NCI-H2227 (cell line): ENCODE data around the gene KHDRBS1.
"Not testable (repeated sequence)": the region's sequence is repeated elsewhere in the genome, so short reads cannot be mapped to it uniquely, and the experiment has no call there.

Experiments used
- DNase-seq: peaks from one replicate; lab custom pipeline; 2025; ENCODE audit not compliant: unreplicated experiment; lab: John Stamatoyannopoulos, UW

Gene KHDRBS1

DNA sequence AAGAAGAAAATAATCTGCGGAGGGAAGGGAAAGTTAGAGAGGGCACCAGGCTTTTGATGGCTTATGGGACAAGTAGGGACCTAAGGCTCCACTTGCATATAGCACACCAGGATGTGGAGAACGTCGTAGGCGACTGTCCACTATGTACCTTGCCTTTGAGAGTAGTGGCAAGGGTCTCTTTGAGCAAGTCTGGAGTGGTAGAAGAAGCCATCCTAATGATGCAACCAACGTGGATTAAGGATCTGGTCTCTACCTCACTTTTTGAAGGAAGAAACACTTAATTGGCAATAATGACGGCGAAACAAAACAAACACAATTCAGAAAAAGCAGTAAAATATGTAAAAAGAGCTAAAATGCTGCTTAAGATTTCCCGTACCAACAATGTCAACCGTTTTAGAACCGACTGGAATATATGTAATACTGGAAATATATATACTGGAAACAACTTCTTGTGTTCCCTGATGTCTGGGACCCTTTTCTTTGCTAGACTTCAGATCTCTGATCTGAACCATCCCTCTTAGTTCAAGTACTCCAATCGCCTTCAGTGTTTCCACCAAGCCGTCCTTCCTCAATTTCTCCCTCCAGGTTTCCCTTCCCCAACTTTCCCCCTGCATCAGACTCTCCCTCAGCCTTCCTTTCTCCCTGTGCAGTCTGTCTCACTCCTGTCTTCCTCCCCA is 821 bp upstream of the KHDRBS1 start:
- DNase-seq = no peak

DNA sequence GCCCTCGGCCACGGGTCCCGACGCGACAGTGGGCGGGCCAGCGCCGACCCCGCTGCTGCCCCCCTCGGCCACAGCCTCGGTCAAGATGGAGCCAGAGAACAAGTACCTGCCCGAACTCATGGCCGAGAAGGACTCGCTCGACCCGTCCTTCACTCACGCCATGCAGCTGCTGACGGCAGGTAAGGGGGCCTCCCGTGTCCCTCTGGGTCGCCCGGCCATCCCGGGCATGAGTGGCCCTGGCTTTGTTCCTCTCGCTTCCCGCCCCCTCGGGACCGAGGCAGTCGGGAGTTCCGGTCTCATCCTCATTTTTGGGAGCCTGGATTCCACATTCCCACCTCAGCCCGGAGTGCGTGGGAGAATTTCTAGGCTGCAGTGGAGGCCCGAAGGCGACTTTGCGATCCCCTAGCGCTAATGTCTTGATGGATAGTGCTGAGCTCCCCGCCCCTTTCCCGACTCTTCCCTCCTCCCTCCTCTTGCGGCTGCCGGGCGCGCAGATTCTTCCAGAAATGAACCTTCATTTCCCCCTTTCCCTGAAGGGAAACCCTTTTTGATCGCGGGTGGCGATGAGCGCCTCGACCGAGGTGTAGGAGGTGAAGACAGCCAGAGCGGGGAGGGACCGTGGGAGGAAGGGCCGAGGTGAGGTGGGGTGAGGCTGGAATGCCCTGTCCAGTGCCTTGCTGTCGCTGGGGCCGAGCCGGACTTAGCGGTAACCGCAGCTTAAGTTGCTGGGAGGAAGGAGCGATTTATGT is 705 bp downstream of the KHDRBS1 start:
- DNase-seq = peak; percentile 53

GRCh38 chr1:32014948-32015273 is 1.2 kb downstream of the KHDRBS1 start:
- DNase-seq = no peak

GRCh38 chr1:32020339-32020738 is 6.7 kb downstream of the KHDRBS1 start:
- no peak for DNase-seq

DNA sequence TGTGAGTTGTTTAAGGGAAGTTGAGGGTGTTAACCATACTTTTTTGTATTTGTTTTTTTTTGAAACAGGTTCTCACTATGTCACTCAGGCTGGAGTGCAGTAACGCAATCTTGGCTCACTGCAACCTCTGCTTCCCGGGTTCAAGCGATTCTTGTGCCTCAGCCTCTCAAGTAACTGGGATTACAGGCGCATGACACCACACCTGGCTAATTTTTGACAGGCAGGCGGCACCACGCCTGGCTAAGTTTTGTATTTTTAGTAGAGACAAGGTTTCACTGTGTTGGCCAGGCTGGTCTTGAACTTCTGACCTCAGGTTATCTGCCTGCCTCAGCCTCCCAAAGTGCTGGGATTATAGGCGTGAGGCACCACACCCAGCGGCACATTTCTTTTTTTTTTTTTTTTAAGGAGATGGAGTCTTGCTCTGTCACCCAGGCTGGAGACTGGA is 7.9 kb downstream of the KHDRBS1 start:
- DNase-seq = not testable (repeated sequence)

DNA sequence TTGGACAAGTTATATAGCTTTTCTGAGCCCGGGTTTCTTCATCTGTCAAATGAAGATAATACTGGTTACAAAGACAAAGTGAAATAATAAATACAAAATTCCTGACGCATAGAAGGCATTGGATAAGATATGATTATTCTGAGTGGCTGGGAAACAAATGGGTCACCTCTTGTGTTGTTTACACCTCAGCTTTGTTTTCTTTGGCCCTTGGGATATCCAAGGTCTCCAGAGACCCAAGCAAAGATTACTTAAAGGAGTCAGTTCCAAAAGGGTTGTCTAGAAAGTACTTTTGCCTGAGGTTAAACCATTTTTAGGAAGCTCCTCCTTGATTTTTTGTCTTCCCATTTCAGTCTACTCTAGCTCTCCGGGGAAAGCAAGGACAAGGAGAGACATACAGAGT is 9.7 kb downstream of the KHDRBS1 start:
- DNase-seq = no peak

DNA sequence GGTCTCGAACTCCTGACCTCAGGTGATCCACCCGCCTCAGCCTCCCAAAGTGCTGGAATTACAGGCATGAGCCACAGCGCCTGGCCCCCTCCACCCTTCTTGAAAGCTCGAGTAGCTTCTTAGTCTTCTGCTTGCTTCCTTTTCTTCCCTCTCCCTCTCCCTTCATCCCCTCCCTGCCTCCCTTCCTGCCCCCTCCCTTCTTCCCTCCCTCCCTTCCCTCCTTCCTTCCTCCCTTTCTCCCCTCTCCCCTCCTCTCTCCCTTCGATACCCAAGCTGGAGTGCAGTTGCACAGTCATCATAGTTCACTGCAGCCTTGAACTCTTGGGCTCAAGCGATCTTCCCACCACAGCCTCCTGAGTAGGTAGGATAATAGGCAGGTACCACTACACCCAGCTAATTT is 11.8 kb downstream of the KHDRBS1 start:
- DNase-seq = no peak

GRCh38 chr1:32028746-32029145 is 15.1 kb downstream of the KHDRBS1 start:
- DNase-seq = no peak

- no peak for DNase-seq
Measured at GRCh38 chr1:32031578-32032274, 18.1 kb downstream of the KHDRBS1 start.

GRCh38 chr1:32032275-32032615 is 18.6 kb downstream of the KHDRBS1 start:
- DNase-seq = no peak

DNA sequence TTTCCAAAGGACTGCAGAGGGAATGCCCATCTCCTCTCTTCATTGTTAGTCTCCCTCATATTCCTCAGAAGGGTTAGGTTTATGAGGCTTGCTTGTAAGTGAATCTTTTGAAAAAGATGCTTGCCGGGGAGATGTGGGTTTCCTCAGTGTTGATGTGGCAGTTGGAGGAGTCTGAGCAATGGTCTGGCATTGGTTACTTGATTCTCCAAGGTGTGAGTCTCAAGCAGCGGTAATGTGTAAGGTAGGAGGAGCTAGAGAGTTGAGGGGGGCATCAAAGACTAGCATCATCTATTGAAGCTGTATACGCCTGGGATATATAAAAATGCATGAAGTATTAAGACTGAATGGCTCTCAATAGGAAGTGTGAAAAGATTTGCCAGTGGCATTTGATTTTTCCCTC is 21.5 kb downstream of the KHDRBS1 start:
- no peak for DNase-seq

DNA sequence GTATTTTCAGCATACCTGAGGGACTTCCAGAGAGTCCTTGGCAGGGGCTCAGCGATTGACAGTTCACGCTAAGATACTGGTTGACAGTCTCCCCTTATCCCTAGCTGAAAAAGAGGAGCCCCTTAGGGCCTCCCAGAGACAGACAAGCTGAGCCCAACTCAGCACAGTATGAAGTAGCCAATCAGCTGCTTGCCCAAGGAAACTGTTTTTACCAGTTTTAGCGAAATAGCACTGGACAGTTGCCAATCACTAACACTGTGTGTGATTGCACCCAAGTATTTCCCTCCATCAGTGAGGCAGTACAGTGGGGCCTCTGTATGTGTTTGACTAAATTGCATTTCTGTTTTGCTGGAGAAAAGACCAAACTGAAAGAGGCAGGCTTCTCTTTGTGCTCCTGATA is 27.0 kb downstream of the KHDRBS1 start:
- no peak for DNase-seq

DNA sequence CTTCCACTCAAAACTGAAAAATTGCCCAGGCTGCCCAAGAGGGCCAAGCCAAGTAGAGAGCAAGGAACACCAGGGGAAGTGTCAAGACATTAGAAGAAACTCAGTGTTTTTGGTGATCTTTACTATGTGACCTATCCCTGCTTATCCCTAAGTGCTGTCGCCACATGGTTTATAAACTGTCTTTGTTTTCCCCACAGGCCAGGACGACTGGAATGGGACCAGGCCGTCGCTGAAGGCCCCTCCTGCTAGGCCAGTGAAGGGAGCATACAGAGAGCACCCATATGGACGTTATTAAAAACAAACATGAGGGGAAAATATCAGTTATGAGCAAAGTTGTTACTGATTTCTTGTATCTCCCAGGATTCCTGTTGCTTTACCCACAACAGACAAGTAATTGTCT is 28.7 kb downstream of the KHDRBS1 start:
- DNase-seq = no peak

- no peak for DNase-seq
Measured at GRCh38 chr1:32044234-32044633, 30.6 kb downstream of the KHDRBS1 start.

GRCh38 chr1:32045772-32046171 is 32.1 kb downstream of the KHDRBS1 start:
- DNase-seq = no peak

GRCh38 chr1:32047701-32048100 is 34.0 kb downstream of the KHDRBS1 start:
- DNase-seq = no peak

- DNase-seq = no peak
Measured at GRCh38 chr1:32048440-32048839, 34.8 kb downstream of the KHDRBS1 start.

DNA sequence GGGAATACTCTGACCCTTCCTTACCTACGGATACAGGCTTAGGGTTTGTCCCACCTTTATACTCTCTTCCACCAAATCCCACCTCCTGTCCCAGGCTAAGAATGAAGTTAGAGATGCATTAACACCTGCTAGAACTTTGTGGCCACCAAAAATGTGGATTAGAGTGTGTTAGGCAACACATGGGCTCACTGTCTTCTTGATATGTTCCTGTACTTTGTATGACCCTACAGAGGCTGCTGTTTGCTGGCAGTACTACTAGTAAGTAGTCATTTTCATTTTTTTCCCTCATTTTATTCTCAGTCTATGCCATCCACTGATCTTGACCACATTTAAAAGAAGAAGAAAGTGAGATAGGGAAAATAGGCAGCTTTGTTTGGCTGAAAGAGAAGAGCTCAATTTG is 38.0 kb downstream of the KHDRBS1 start:
- DNase-seq = no peak

DNA sequence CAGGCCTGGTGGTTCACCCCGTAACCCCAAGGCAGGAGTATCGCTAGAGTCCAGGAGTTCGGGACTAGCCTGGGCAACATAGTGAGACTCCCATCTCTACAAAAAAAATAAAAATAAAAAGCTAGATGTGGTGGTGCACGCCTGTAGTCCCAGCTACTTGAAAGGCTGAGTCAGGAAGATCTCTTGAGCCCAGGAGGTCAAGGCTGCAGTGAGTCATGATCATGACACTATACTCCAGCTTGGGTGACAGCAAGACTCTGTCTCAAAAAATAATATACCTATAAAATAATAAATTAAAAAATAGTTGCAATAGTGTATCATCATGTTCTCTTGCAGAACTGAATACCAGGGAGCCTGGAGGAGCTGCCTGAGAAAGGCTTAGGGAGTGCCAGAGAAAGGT is 39.2 kb downstream of the KHDRBS1 start:
- DNase-seq = no peak

DNA sequence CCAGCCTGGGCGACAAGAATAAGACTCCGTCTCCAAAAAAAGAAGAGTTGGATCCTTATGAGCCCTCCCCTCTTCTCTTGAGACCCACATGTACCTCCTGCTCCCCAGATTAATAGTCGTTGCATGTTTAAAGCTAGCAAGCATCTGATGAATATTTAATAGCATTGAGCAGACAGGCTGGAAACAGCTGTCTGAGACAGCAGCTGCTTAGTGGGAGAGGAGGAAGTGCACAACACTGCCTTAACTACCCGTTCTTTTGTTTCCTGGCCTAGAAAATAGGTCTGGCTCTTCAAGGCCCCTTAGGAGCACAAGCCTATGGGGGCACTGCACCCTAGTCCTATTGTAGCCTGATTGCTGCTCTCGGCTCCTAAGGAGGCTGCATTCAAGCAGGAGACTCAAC is 41.7 kb downstream of the KHDRBS1 start:
- DNase-seq = no peak

GRCh38 chr1:32056598-32056997 is 42.9 kb downstream of the KHDRBS1 start:
- DNase-seq = no peak

DNA sequence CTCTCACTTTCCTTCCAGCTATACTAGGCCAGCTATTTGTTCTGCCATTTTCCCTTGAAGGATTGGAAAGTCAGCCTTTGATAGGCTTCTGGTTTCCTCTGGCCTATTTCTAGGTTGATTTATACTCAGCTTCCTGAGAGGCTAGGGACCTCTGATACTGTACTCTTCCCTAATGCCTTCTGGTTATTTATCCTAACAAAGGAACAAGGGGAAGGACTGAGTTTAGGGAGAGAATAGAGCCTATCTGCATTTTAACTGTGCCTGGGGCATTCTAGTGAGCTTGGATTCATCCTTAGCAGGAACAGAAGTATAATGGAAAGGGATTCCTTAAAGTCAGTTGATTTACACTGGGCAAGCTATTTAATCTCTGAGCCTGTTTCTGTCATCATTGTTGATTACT is 47.2 kb downstream of the KHDRBS1 start:
- DNase-seq = no peak
